ENCODE data around the gene NME4. TPM values are rescaled to one million over a fixed set of nuclear protein-coding genes. Genes with fewer than 3 reads are reported as not detected.

The NME4 gene
- total RNA-seq, 2 donors from 2014 or later, result 68.7 to 91.2 TPM

GRCh38 chr16:364595-365491, 32.2 kb upstream of the NME4 start:
- no peak for ATAC-seq (ENCODE audit: insufficient number of reproducible peaks, low FRiP score, low read depth)
- TF ChIP-seq CTCF (IDR thresholded peaks at IDR 0.05), result no peak
- H3K4me3 ChIP-seq, result no peak overlapping the region

DNA sequence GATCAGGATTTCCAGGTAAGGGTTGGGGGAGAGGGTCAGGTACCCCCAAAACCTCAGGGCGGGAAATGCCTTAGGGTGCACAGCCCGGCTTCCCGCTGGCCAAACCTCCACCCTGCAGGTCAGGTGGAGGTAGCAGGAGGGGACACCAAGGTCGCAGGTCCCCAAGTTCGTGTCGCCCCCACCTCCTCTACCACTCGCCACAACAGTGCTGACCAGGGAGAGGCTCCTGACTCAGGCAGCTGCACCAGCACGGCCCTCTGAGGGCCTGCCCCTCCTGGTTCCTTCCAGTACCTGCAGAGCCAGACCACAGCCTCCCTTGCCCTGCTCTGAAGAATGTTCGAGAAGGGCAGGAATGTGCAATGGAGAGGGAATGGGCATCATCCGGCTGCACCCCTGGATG, 30.5 kb upstream of the NME4 start:
- Histone ChIP-seq H3K9me3 (no peaks in the 10 kb centered on the region), H3K27ac (no peak overlapping the region), H3K4me3 (no peak overlapping the region), H3K4me1 (ENCODE audit: control insufficient read depth in 1 of 2, low read depth in 2 of 2) (peaks cover 10 to 18% of the 10 kb centered on the region in 2 donors), H3K36me3 (peaks cover 25% of the 10 kb centered on the region), H3K27me3 (replicated peaks; ENCODE audit: insufficient read depth) (no peaks in the 10 kb centered on the region)
- DNase-seq (ENCODE audit: low spot score) (no peak), ATAC-seq (ENCODE audit: insufficient number of reproducible peaks, low FRiP score, low read depth) (no peak)
- TF ChIP-seq CTCF (IDR thresholded peaks at IDR 0.05), result no peak

More at GRCh38 chr16:364595-365491, 32.2 kb upstream of the NME4 start:
- no peak overlapping the region for H3K27ac ChIP-seq
- H3K27me3 ChIP-seq (replicated peaks; ENCODE audit: insufficient read depth), result no peaks in the 10 kb centered on the region
- peaks cover 25% of the 10 kb centered on the region for H3K36me3 ChIP-seq
- no peaks in the 10 kb centered on the region for H3K9me3 ChIP-seq
- peaks cover 3 to 7% of the 10 kb centered on the region in 2 donors for H3K4me1 ChIP-seq (ENCODE audit: control insufficient read depth in 1 of 2, low read depth in 2 of 2)
- DNase-seq (ENCODE audit: low spot score), result no peak

GRCh38 chr16:367333-367903, 29.6 kb upstream of the NME4 start:
- Histone ChIP-seq H3K9me3 (no peaks in the 10 kb centered on the region), H3K4me1 (ENCODE audit: control insufficient read depth in 1 of 2, low read depth in 2 of 2) (peaks cover 10 to 18% of the 10 kb centered on the region in 2 donors), H3K27me3 (replicated peaks; ENCODE audit: insufficient read depth) (no peaks in the 10 kb centered on the region), H3K36me3 (peaks cover 32% of the 10 kb centered on the region), H3K27ac (no peak overlapping the region), H3K4me3 (no peak overlapping the region)
- DNase-seq (ENCODE audit: low spot score) (no peak), ATAC-seq (ENCODE audit: insufficient number of reproducible peaks, low FRiP score, low read depth) (no peak)
- TF ChIP-seq CTCF (IDR thresholded peaks at IDR 0.05), result no peak

GRCh38 chr16:368388-369158, 28.4 kb upstream of the NME4 start:
- no peak for TF ChIP-seq CTCF (IDR thresholded peaks at IDR 0.05)
- Histone ChIP-seq H3K27me3 (replicated peaks; ENCODE audit: insufficient read depth) (no peaks in the 10 kb centered on the region), H3K4me3 (no peak overlapping the region), H3K27ac (no peak overlapping the region), H3K36me3 (peaks cover 38% of the 10 kb centered on the region), H3K9me3 (no peaks in the 10 kb centered on the region), H3K4me1 (ENCODE audit: control insufficient read depth in 1 of 2, low read depth in 2 of 2) (peaks cover 10 to 18% of the 10 kb centered on the region in 2 donors)
- ATAC-seq (ENCODE audit: insufficient number of reproducible peaks, low FRiP score, low read depth) (no peak), DNase-seq (ENCODE audit: low spot score) (no peak)

All from thoracic aorta (tissue), 2 donors.